H1 (cell line): ENCODE data around the gene TWNK. TPM values are rescaled to one million over a fixed set of nuclear protein-coding genes. Genes with fewer than 3 reads are reported as not detected.

Experiments
- CTCF ChIA-PET: fragments of 300-600 bp; sonication (Branson Sonifier 250); formaldehyde crosslinking; loops from one replicate; lab custom pipeline; 2021; ENCODE audit not compliant: partially characterized antibody; lab: Charles Lee
- POLR2A ChIA-PET: fragments of 300-600 bp; sonication (Branson Sonifier 250); formaldehyde crosslinking; loops from one replicate; lab custom pipeline; 2021; ENCODE audit warnings: inconsistent platforms; ENCODE audit not compliant: partially characterized antibody; lab: Charles Lee
- DNase-seq, 2 experiments: peaks; one replicate each; pipeline versions ENCODE4 v3.0.0 to v3.0.0-alpha.2; 2010 to 2022; ENCODE audit warnings: low spot score in 2 of 2, low read depth in 1 of 2, mixed read lengths in 1 of 2
- FAIRE-seq: peaks from 2 replicates; lab custom pipeline; 2011; peaks lifted over from hg19 to GRCh38; lab: Jason Lieb, UNC
- H2AFZ ChIP-seq: 2 replicates; pipeline ENCODE4 v1.8.1; 2012; ENCODE audit warnings: low read length, inconsistent platforms
- H2AK5ac ChIP-seq: 2 replicates; pipeline ENCODE4 v1.6.1; 2013; ENCODE audit warnings: low read depth, low read length
- H2BK120ac ChIP-seq: replicated peaks from 2 replicates; pipeline ENCODE3; 2013; ENCODE audit warnings: low read depth, low read length, inconsistent platforms
- H2BK12ac ChIP-seq: 2 replicates; pipeline ENCODE4 v1.6.1; 2013; ENCODE audit warnings: low read depth, low read length
- H2BK15ac ChIP-seq: 2 replicates; pipeline ENCODE4 v1.6.1; 2013; ENCODE audit warnings: low read length
- H2BK20ac ChIP-seq: 2 replicates; pipeline ENCODE4 v1.6.1; 2013; ENCODE audit warnings: low read length
- H2BK5ac ChIP-seq: 2 replicates; pipeline ENCODE4 v1.6.1; 2013; ENCODE audit warnings: low read depth, low read length
- H3K14ac ChIP-seq: 2 replicates; pipeline ENCODE4 v1.6.1; 2013; ENCODE audit warnings: inconsistent platforms; ENCODE audit not compliant: insufficient read length
- H3K18ac ChIP-seq: 2 replicates; pipeline ENCODE4 v1.6.1; 2013; ENCODE audit warnings: low read length; ENCODE audit errors: extremely low read depth
- H3K23ac ChIP-seq: 2 replicates; pipeline ENCODE4 v1.6.1; 2013; ENCODE audit warnings: inconsistent platforms; ENCODE audit not compliant: insufficient read length
- H3K23me2 ChIP-seq: 2 replicates; pipeline ENCODE4 v1.6.1; 2013; ENCODE audit warnings: low read depth, low read length
- H3K27ac ChIP-seq: 2 replicates; pipeline ENCODE4 v1.6.1; 2011; ENCODE audit warnings: low read depth, low read length, inconsistent platforms
- H3K27me3 ChIP-seq, 4 experiments: replicated peaks in 1 of 4; 1 replicate in 1 of 4; 2 replicates in 3 of 4; pipeline versions ENCODE4 v1.6.1 to v1.8.1; 2011 to 2013; ENCODE audit warnings: low read length in 3 of 4, mild to moderate bottlenecking in 3 of 4, inconsistent platforms in 2 of 4, mixed read lengths in 2 of 4, moderate library complexity in 1 of 4; ENCODE audit not compliant: control insufficient read depth in 3 of 4, insufficient read depth in 3 of 4; ENCODE audit errors: extremely low read depth in 1 of 4
- H3K36me3 ChIP-seq, 4 experiments: 2 replicates each; pipeline versions ENCODE4 v1.6.1 to v1.8.1; 2011 to 2013; ENCODE audit warnings: mild to moderate bottlenecking in 4 of 4, low read length in 3 of 4, moderate library complexity in 2 of 4, control low read depth in 1 of 4, inconsistent platforms in 1 of 4; ENCODE audit not compliant: insufficient read depth in 4 of 4, control insufficient read depth in 2 of 4
- H3K4ac ChIP-seq: replicated peaks from 2 replicates; pipeline ENCODE3; 2013; ENCODE audit warnings: low read length, low read depth, mixed read lengths, inconsistent platforms; ENCODE audit not compliant: insufficient read length
- H3K4me1 ChIP-seq, 4 experiments: replicated peaks in 1 of 4; 1 replicate in 1 of 4; 2 replicates in 3 of 4; pipeline versions ENCODE4 v1.6.1 to v1.8.1; 2011 to 2013; ENCODE audit warnings: low read length in 3 of 4, inconsistent platforms in 2 of 4, mixed read lengths in 1 of 4; ENCODE audit not compliant: insufficient read depth in 4 of 4, control insufficient read depth in 3 of 4
- H3K4me2 ChIP-seq, 2 experiments: 2 replicates each; pipeline versions ENCODE4 v1.6.1 to v1.8.1; 2011 to 2013; ENCODE audit warnings: low read depth in 2 of 2, low read length in 2 of 2, control low read depth in 1 of 2, inconsistent platforms in 1 of 2, mild to moderate bottlenecking in 1 of 2; ENCODE audit not compliant: insufficient read depth in 1 of 2
- H3K4me3 ChIP-seq, 4 experiments: fragments of 200-600, 300-600 bp in 1 of 4; sonication (generic), shearing (Covaris generic), sonication (Bioruptor Twin) in 1 of 4; 2 replicates each; pipeline versions ENCODE4 v1.5.1 to v1.8.1; 2011 to 2016; ENCODE audit warnings: low read length in 4 of 4, low read depth in 3 of 4, control low read depth in 2 of 4, inconsistent platforms in 2 of 4, mild to moderate bottlenecking in 2 of 4, mixed read lengths in 1 of 4, moderate library complexity in 1 of 4; ENCODE audit not compliant: insufficient read depth in 2 of 4; ENCODE audit errors: extremely low read depth in 1 of 4
- H3K56ac ChIP-seq: replicated peaks from 2 replicates; pipeline ENCODE3; 2013; ENCODE audit warnings: low read depth, mild to moderate bottlenecking, mixed read lengths, low read length, inconsistent platforms; ENCODE audit not compliant: insufficient read length
- H3K79me1 ChIP-seq: 2 replicates; pipeline ENCODE4 v1.6.1; 2013; ENCODE audit warnings: low read depth, low read length, control low read depth
- H3K79me2 ChIP-seq, 2 experiments: 2 replicates each; pipeline versions ENCODE4 v1.6.1 to v1.8.1; 2012 to 2013; ENCODE audit warnings: low read length in 2 of 2, mild to moderate bottlenecking in 2 of 2, inconsistent platforms in 1 of 2; ENCODE audit not compliant: insufficient read depth in 2 of 2, control insufficient read depth in 1 of 2
- H3K9ac ChIP-seq, 4 experiments: replicated peaks in 1 of 4; 1 replicate in 1 of 4; 2 replicates in 3 of 4; pipeline versions ENCODE4 v1.6.1 to v1.8.1; 2011 to 2013; ENCODE audit warnings: low read depth in 3 of 4, low read length in 3 of 4, control low read depth in 2 of 4, mild to moderate bottlenecking in 2 of 4, moderate library complexity in 2 of 4, inconsistent platforms in 1 of 4; ENCODE audit errors: extremely low read depth in 1 of 4
- H3K9me3 ChIP-seq, 2 experiments: 2 replicates each; pipeline versions ENCODE4 v1.6.1 to v1.8.1; 2012 to 2013; ENCODE audit warnings: mild to moderate bottlenecking in 2 of 2, moderate library complexity in 2 of 2, control low read depth in 1 of 2, inconsistent platforms in 1 of 2, low read depth in 1 of 2, low read length in 1 of 2, mixed read lengths in 1 of 2; ENCODE audit not compliant: insufficient read depth in 2 of 2
- H4K20me1 ChIP-seq, 2 experiments: replicated peaks in 1 of 2; 2 replicates each; pipeline versions ENCODE3 to v1.8.1; 2011 to 2013; ENCODE audit warnings: inconsistent platforms in 2 of 2, low read length in 2 of 2, mild to moderate bottlenecking in 1 of 2; ENCODE audit not compliant: insufficient read depth in 2 of 2, control insufficient read depth in 1 of 2
- H4K5ac ChIP-seq: 2 replicates; pipeline ENCODE4 v1.6.1; 2013; ENCODE audit warnings: low read length, low read depth, mixed read lengths, inconsistent platforms; ENCODE audit not compliant: insufficient read length
- H4K8ac ChIP-seq: 2 replicates; pipeline ENCODE4 v1.8.0; 2013; ENCODE audit warnings: mild to moderate bottlenecking, moderate library complexity, low read length, inconsistent platforms; ENCODE audit not compliant: insufficient read depth; ENCODE audit errors: extremely low read depth
- H4K91ac ChIP-seq: replicated peaks from 2 replicates; pipeline ENCODE3; 2013; ENCODE audit warnings: low read length, mixed read lengths, inconsistent platforms; ENCODE audit not compliant: insufficient read length
- WGBS, 2 experiments: shearing (Covaris generic) in 1 of 2; methylation state at CpG; one replicate each; pipeline versions ENCODE4 v1.1.6 to v1.1.7; 2013 to 2015; ENCODE audit warnings: low lambda C conversion rate in 2 of 2, mixed read lengths in 2 of 2, inconsistent platforms in 1 of 2, low coverage in 1 of 2, missing lambda C conversion rate in 1 of 2; ENCODE audit not compliant: insufficient replicate concordance in 2 of 2, insufficient coverage in 1 of 2, insufficient read length in 1 of 2; ENCODE audit errors: extremely low coverage in 1 of 2, missing lambda C conversion rate in 1 of 2; 5-methylcytosine and 5-hydroxymethylcytosine counted together
- polyA plus RNA-seq, 7 experiments: library from polyadenylated mRNA; depleted of rRNA in 3 of 7; stranded (reverse) in 5 of 7; unstranded in 2 of 7; fragments of >200 nt in 5 of 7; fragments of 200-250 nt in 2 of 7; gene quantifications; 1 replicate in 5 of 7; 2 replicates in 1 of 7; 4 replicates in 1 of 7; pipeline versions ENCODE4 v1.2.1 to v1.2.3, GENCODE V29; 2011 to 2013; ENCODE audit warnings: missing spikeins in 2 of 7, mixed read lengths in 2 of 7
- total RNA-seq: library from RNA; stranded (reverse); fragmentation: NEBNext Ultra II Directional; extraction: Animal tissue kit (Norgen Biotek cat#: 25700); gene quantifications from 2 replicates; pipeline ENCODE4 v1.2.1, GENCODE V29; 2021

The TWNK gene
- total and polyA plus RNA-seq, 2 of the 8 experiments (the other 6 are each of a cell fraction or from before 2014, with no cell fraction given): 15.4 to 32.5 TPM

DNA sequence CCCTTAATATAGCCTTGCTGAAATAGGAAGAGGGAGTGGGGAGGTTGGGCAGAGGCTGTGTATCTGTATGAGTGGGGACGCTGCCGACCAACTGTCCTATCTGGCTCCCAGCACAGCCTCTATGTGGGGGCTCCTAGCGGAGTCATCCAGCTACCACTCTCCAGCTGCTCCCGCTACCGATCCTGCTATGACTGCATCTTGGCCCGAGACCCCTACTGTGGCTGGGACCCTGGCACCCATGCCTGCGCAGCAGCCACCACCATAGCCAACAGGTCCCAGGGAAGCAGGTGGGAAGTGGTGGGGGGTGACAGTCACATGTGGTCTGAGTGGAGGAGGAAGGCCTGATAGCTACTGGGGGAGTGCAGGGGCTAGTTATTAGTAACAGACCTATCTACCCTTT, 6.6 kb upstream of the TWNK start:
- CTCF ChIA-PET: interaction anchor here (0.8 to 2.8 kb wide), 7 partner anchors 10 to 34 kb away, joined by 3 to 15 read pairs (median 5); no protein-coding TSS in a partner anchor
- no peaks in the 10 kb centered on the region for H3K23me2 ChIP-seq
- WGBS, 2 experiments: 97% methylated on average over 7 of the region's 7 CpGs; no CpG with 5 or more reads in 1 of the 2 experiments

More for the DNA sequence above, 6.6 kb upstream of the TWNK start:
- no peak overlapping the region for H3K4me3 ChIP-seq
- peaks cover 0 to 14% of the 10 kb centered on the region in 2 experiments for H4K20me1 ChIP-seq
- no peaks in the 10 kb centered on the region for H3K79me2 ChIP-seq
- no peak overlapping the region for H4K8ac ChIP-seq
- no peak overlapping the region for H3K23ac ChIP-seq
- H3K4ac ChIP-seq: no peak overlapping the region
- no peak overlapping the region for H3K14ac ChIP-seq
- H2BK20ac ChIP-seq: no peak overlapping the region
- no peak overlapping the region for H4K5ac ChIP-seq
- no peaks in the 10 kb centered on the region; a peak in 1 of 7 replicates for H3K4me1 ChIP-seq
- H2BK5ac ChIP-seq: no peak overlapping the region
- no peak overlapping the region for H2BK12ac ChIP-seq
- no peak overlapping the region for H4K91ac ChIP-seq
- H3K56ac ChIP-seq: no peak overlapping the region
- H3K27me3 ChIP-seq: no peaks in the 10 kb centered on the region
- DNase-seq (peak in 1 of 2 experiments; percentile 22), FAIRE-seq (no peak)
- no peaks in the 10 kb centered on the region for H3K9me3 ChIP-seq
- H3K18ac ChIP-seq: no peak overlapping the region
- peaks cover 0 to 19% (median 5%) of the 10 kb centered on the region in 4 experiments; a peak in 4 of 8 replicates for H3K36me3 ChIP-seq
- no peak overlapping the region for H2AFZ ChIP-seq
- H2BK120ac ChIP-seq: no peak overlapping the region
- no peak overlapping the region for H3K9ac ChIP-seq
- H3K4me2 ChIP-seq: no peak overlapping the region
- no peak overlapping the region for H2BK15ac ChIP-seq
- H3K27ac ChIP-seq: no peak overlapping the region
- H2AK5ac ChIP-seq: no peak overlapping the region
- H3K79me1 ChIP-seq: no peaks in the 10 kb centered on the region
- POLR2A ChIA-PET: interaction anchor here (1.9 kb wide), 1 partner anchor 13 kb away, joined by 6 read pairs; no protein-coding TSS in a partner anchor
